Activated CD8-positive, alpha-beta memory T cell treated with anti-CD3 and anti-CD28 coated beads, Interleukin-2, amount 10 ng/mL, durations not matched to agents 7 days and 5 days (primary cell): Measurements from ENCODE around the gene PCED1B. TPM values are rescaled to one million over a fixed set of nuclear protein-coding genes. Genes with fewer than 3 reads are reported as not detected.

Source experiments
- ATAC-seq: fragments of 150-1000 bp; cut with Tn5 transposase; one replicate; pipeline ENCODE4 v1.10.0; 2021; ENCODE audit warnings: moderate library complexity
- CTCF ChIA-PET: fragments of 350-600 bp; sonication (Branson Sonifier 250); formaldehyde crosslinking; loops from one replicate; lab custom pipeline; 2021; ENCODE audit warnings: antibody characterized with exemption; lab: Charles Lee
- DNase-seq: peaks from one replicate; pipeline ENCODE4 v3.0.0-alpha.2; 2020
- H3K27ac Mint-ChIP-seq: one replicate; pipeline ENCODE4 v1.8.0; 2021; ENCODE audit warnings: mild to moderate bottlenecking, mixed read lengths
- H3K27me3 Mint-ChIP-seq: one replicate; pipeline ENCODE4 v1.8.0; 2021; ENCODE audit warnings: mixed read lengths
- H3K36me3 Mint-ChIP-seq: one replicate; pipeline ENCODE4 v1.8.0; 2021; ENCODE audit warnings: mild to moderate bottlenecking, mixed read lengths
- H3K4me1 Mint-ChIP-seq: one replicate; pipeline ENCODE4 v1.8.0; 2021; ENCODE audit warnings: mixed read lengths
- H3K4me3 Mint-ChIP-seq: one replicate; pipeline ENCODE4 v1.8.0; 2021; ENCODE audit warnings: mild to moderate bottlenecking, moderate library complexity, mixed read lengths
- H3K9me3 Mint-ChIP-seq: one replicate; pipeline ENCODE4 v1.8.0; 2022; ENCODE audit warnings: low read depth, mixed read lengths
- total RNA-seq, 2 experiments: library from RNA; stranded (reverse); gene quantifications; one replicate each; pipeline ENCODE4 v1.2.3, GENCODE V29; 2021

Gene PCED1B
- total RNA-seq, 2 experiments from 2014 or later, result 44.3 to 63.2 TPM

- H3K4me1 Mint-ChIP-seq, result peaks cover 15% of the 10 kb centered on the region
- ATAC-seq (no peak), DNase-seq (no peak)
- no peaks in the 10 kb centered on the region for H3K9me3 Mint-ChIP-seq
- H3K27ac Mint-ChIP-seq, result peak overlapping the region; percentile 21
- CTCF ChIA-PET, result interaction anchor here (0.7 to 1.0 kb wide), 2 partner anchors 73 to 287 kb away, joined by 3 read pairs; no protein-coding TSS in a partner anchor
- peaks cover 22% of the 10 kb centered on the region for H3K36me3 Mint-ChIP-seq
- no peaks in the 10 kb centered on the region for H3K27me3 Mint-ChIP-seq
- H3K4me3 Mint-ChIP-seq, result no peak overlapping the region
Observed at GRCh38 chr12:47121146-47121545, 41.7 kb downstream of the PCED1B start.

- no peak overlapping the region for H3K4me3 Mint-ChIP-seq
- peaks cover 15% of the 10 kb centered on the region for H3K4me1 Mint-ChIP-seq
- DNase-seq, result no peak
- CTCF ChIA-PET, result no interaction called here
- H3K36me3 Mint-ChIP-seq, result peaks cover 22% of the 10 kb centered on the region
- H3K9me3 Mint-ChIP-seq, result no peaks in the 10 kb centered on the region
- H3K27ac Mint-ChIP-seq, result no peak overlapping the region
- no peak for ATAC-seq
- H3K27me3 Mint-ChIP-seq, result no peaks in the 10 kb centered on the region
Observed at GRCh38 chr12:47122602-47123001, 43.2 kb downstream of the PCED1B start.

GRCh38 chr12:47123730-47124129, 44.3 kb downstream of the PCED1B start:
- peaks cover 20% of the 10 kb centered on the region for H3K36me3 Mint-ChIP-seq
- H3K4me1 Mint-ChIP-seq, result peaks cover 12% of the 10 kb centered on the region
- DNase-seq, result no peak
- peaks cover 2% of the 10 kb centered on the region for H3K9me3 Mint-ChIP-seq
- H3K27me3 Mint-ChIP-seq, result no peaks in the 10 kb centered on the region
- no peak overlapping the region for H3K27ac Mint-ChIP-seq
- CTCF ChIA-PET, result no interaction called here
- no peak overlapping the region for H3K4me3 Mint-ChIP-seq
- ATAC-seq, result no peak

- Mint-ChIP-seq H3K36me3 (peaks cover 14% of the 10 kb centered on the region), H3K27me3 (no peaks in the 10 kb centered on the region), H3K4me1 (peaks cover 12% of the 10 kb centered on the region), H3K4me3 (no peak overlapping the region), H3K27ac (no peak overlapping the region), H3K9me3 (peaks cover 2% of the 10 kb centered on the region)
- DNase-seq, result no peak
- CTCF ChIA-PET, result no interaction called here
- ATAC-seq, result no peak
Observed at GRCh38 chr12:47124451-47124850, 45.0 kb downstream of the PCED1B start.

GRCh38 chr12:47126246-47126645, 46.8 kb downstream of the PCED1B start:
- DNase-seq, result no peak
- no peak overlapping the region for H3K27ac Mint-ChIP-seq
- peaks cover 5% of the 10 kb centered on the region for H3K4me1 Mint-ChIP-seq
- H3K4me3 Mint-ChIP-seq, result no peak overlapping the region
- ATAC-seq, result no peak
- H3K36me3 Mint-ChIP-seq, result peaks cover 11% of the 10 kb centered on the region
- H3K27me3 Mint-ChIP-seq, result no peaks in the 10 kb centered on the region
- CTCF ChIA-PET, result no interaction called here
- peaks cover 2% of the 10 kb centered on the region for H3K9me3 Mint-ChIP-seq

- H3K4me1 Mint-ChIP-seq, result no peaks in the 10 kb centered on the region
- H3K36me3 Mint-ChIP-seq, result peaks cover 12% of the 10 kb centered on the region
- no peaks in the 10 kb centered on the region for H3K27me3 Mint-ChIP-seq
- CTCF ChIA-PET, result no interaction called here
- ATAC-seq (no peak), DNase-seq (no peak)
- H3K9me3 Mint-ChIP-seq, result peaks cover 2% of the 10 kb centered on the region
- H3K4me3 Mint-ChIP-seq, result no peak overlapping the region
- H3K27ac Mint-ChIP-seq, result no peak overlapping the region
Observed at GRCh38 chr12:47131011-47131410, 51.6 kb downstream of the PCED1B start.

GRCh38 chr12:47134005-47134404, 54.6 kb downstream of the PCED1B start:
- DNase-seq (no peak), ATAC-seq (no peak)
- H3K4me1 Mint-ChIP-seq, result no peaks in the 10 kb centered on the region
- no peak overlapping the region for H3K27ac Mint-ChIP-seq
- H3K27me3 Mint-ChIP-seq, result no peaks in the 10 kb centered on the region
- H3K9me3 Mint-ChIP-seq, result no peaks in the 10 kb centered on the region
- H3K36me3 Mint-ChIP-seq, result peaks cover 9% of the 10 kb centered on the region
- H3K4me3 Mint-ChIP-seq, result no peak overlapping the region
- CTCF ChIA-PET, result no interaction called here

- Mint-ChIP-seq H3K4me3 (no peak overlapping the region), H3K27ac (no peak overlapping the region), H3K4me1 (no peaks in the 10 kb centered on the region), H3K36me3 (peaks cover 20% of the 10 kb centered on the region), H3K9me3 (peaks cover 6% of the 10 kb centered on the region), H3K27me3 (no peaks in the 10 kb centered on the region)
- DNase-seq (no peak), ATAC-seq (no peak)
- CTCF ChIA-PET, result no interaction called here
Observed at GRCh38 chr12:47135578-47135977, 56.2 kb downstream of the PCED1B start.

- CTCF ChIA-PET, result no interaction called here
- DNase-seq, result no peak
- no peak overlapping the region for H3K27ac Mint-ChIP-seq
- no peaks in the 10 kb centered on the region for H3K4me1 Mint-ChIP-seq
- peaks cover 6% of the 10 kb centered on the region for H3K9me3 Mint-ChIP-seq
- no peak overlapping the region for H3K4me3 Mint-ChIP-seq
- H3K27me3 Mint-ChIP-seq, result no peaks in the 10 kb centered on the region
- peaks cover 28% of the 10 kb centered on the region for H3K36me3 Mint-ChIP-seq
- ATAC-seq, result no peak
Observed at GRCh38 chr12:47139000-47139681, 59.7 kb downstream of the PCED1B start.

GRCh38 chr12:47141459-47141858, 62.0 kb downstream of the PCED1B start:
- Mint-ChIP-seq H3K4me3 (no peak overlapping the region), H3K4me1 (peaks cover 11% of the 10 kb centered on the region), H3K36me3 (peaks cover 24% of the 10 kb centered on the region), H3K9me3 (peaks cover 6% of the 10 kb centered on the region), H3K27ac (no peak overlapping the region), H3K27me3 (no peaks in the 10 kb centered on the region)
- ATAC-seq (no peak), DNase-seq (no peak)
- CTCF ChIA-PET, result interaction anchor here (1.2 kb wide), 1 partner anchor 26 kb away, joined by 3 read pairs; no protein-coding TSS in a partner anchor

GRCh38 chr12:47144769-47145168, 65.3 kb downstream of the PCED1B start:
- no peak overlapping the region for H3K27ac Mint-ChIP-seq
- DNase-seq (no peak), ATAC-seq (no peak)
- no peaks in the 10 kb centered on the region for H3K27me3 Mint-ChIP-seq
- H3K36me3 Mint-ChIP-seq, result peaks cover 15% of the 10 kb centered on the region
- CTCF ChIA-PET, result no interaction called here
- no peak overlapping the region for H3K4me3 Mint-ChIP-seq
- H3K9me3 Mint-ChIP-seq, result no peaks in the 10 kb centered on the region
- peaks cover 11% of the 10 kb centered on the region for H3K4me1 Mint-ChIP-seq

GRCh38 chr12:47145188-47145587, 65.8 kb downstream of the PCED1B start:
- peaks cover 11% of the 10 kb centered on the region for H3K4me1 Mint-ChIP-seq
- H3K27ac Mint-ChIP-seq, result no peak overlapping the region
- CTCF ChIA-PET, result no interaction called here
- H3K9me3 Mint-ChIP-seq, result no peaks in the 10 kb centered on the region
- H3K27me3 Mint-ChIP-seq, result no peaks in the 10 kb centered on the region
- no peak overlapping the region for H3K4me3 Mint-ChIP-seq
- DNase-seq, result no peak
- peaks cover 15% of the 10 kb centered on the region for H3K36me3 Mint-ChIP-seq
- ATAC-seq, result no peak

GRCh38 chr12:47147739-47148138, 68.3 kb downstream of the PCED1B start:
- no peak overlapping the region for H3K27ac Mint-ChIP-seq
- peaks cover 11% of the 10 kb centered on the region for H3K4me1 Mint-ChIP-seq
- ATAC-seq (no peak), DNase-seq (no peak)
- no peaks in the 10 kb centered on the region for H3K9me3 Mint-ChIP-seq
- CTCF ChIA-PET, result no interaction called here
- no peak overlapping the region for H3K4me3 Mint-ChIP-seq
- H3K36me3 Mint-ChIP-seq, result peaks cover 11% of the 10 kb centered on the region
- no peaks in the 10 kb centered on the region for H3K27me3 Mint-ChIP-seq

- Mint-ChIP-seq H3K27me3 (no peaks in the 10 kb centered on the region), H3K36me3 (peaks cover 9% of the 10 kb centered on the region), H3K9me3 (no peaks in the 10 kb centered on the region), H3K4me3 (no peak overlapping the region), H3K27ac (no peak overlapping the region), H3K4me1 (peaks cover 12% of the 10 kb centered on the region)
- ATAC-seq, result no peak
- no peak for DNase-seq
- CTCF ChIA-PET, result interaction anchor here (0.5 kb wide), 1 partner anchor 11 kb away, joined by 3 read pairs; no protein-coding TSS in a partner anchor
Observed at GRCh38 chr12:47149146-47149545, 69.7 kb downstream of the PCED1B start.
